Muscle of back (tissue), 11 donors: ENCODE results near the gene CETP. TPM values are rescaled to one million over a fixed set of nuclear protein-coding genes. Genes with fewer than 3 reads are reported as not detected.
"Not testable (repeated sequence)": the region's sequence is repeated elsewhere in the genome, so short reads cannot be mapped to it uniquely, and the experiment has no call there.

Source experiments
- DNase-seq, 3 donors: peaks; one replicate each; pipeline versions ENCODE4 v3.0.0 to v3.0.0-alpha.2; 2013
- polyA plus RNA-seq, 10 donors: library from polyadenylated mRNA; unstranded; fragments of 120-200 nt; gene quantifications; one replicate each; pipeline ENCODE4 v1.2.1, GENCODE V29; 2013; ENCODE audit not compliant: insufficient read length in 10 of 10

CETP gene
- polyA plus RNA-seq, 10 donors = 5.0 to 10.3 (median 6.9) TPM

GRCh38 chr16:56953006-56953405 lies 8.7 kb upstream of the CETP start:
- DNase-seq = no peak

GRCh38 chr16:56956076-56956475 lies 5.7 kb upstream of the CETP start:
- DNase-seq = no peak

GRCh38 chr16:56956756-56957155 lies 5.0 kb upstream of the CETP start:
- no peak for DNase-seq

GRCh38 chr16:56960681-56961281 lies 969 bp upstream of the CETP start:
- no peak for DNase-seq

GRCh38 chr16:56961386-56961785 lies 364 bp upstream of the CETP start:
- DNase-seq = no peak

GRCh38 chr16:56964243-56965148 lies 2.7 kb downstream of the CETP start:
- peak in 2 of 3 donors; percentile 71 to 78 for DNase-seq

- no peak for DNase-seq
Measured at GRCh38 chr16:56965149-56966092, 3.7 kb downstream of the CETP start.

GRCh38 chr16:56966093-56966475 lies 4.3 kb downstream of the CETP start:
- peak in 1 of 3 donors; percentile 75 for DNase-seq

GRCh38 chr16:56967733-56968132 lies 6.0 kb downstream of the CETP start:
- DNase-seq = no peak

- no peak for DNase-seq
Measured at GRCh38 chr16:56969769-56970168, 8.0 kb downstream of the CETP start.

- DNase-seq = no peak
Measured at GRCh38 chr16:56970934-56971767, 9.4 kb downstream of the CETP start.

GRCh38 chr16:56971768-56972043 lies 10.0 kb downstream of the CETP start:
- no peak for DNase-seq

- peak in 1 of 3 donors; percentile 53 for DNase-seq
Measured at GRCh38 chr16:56972403-56973293, 10.9 kb downstream of the CETP start.

- DNase-seq = no peak
Measured at GRCh38 chr16:56973294-56973689, 11.5 kb downstream of the CETP start.

- not testable (repeated sequence) for DNase-seq
Measured at GRCh38 chr16:56973899-56974298, 12.1 kb downstream of the CETP start.

GRCh38 chr16:56974549-56975300 lies 13.0 kb downstream of the CETP start:
- no peak for DNase-seq

- DNase-seq = no peak
Measured at GRCh38 chr16:56975714-56976113, 14.0 kb downstream of the CETP start.

GRCh38 chr16:56977216-56977615 lies 15.5 kb downstream of the CETP start:
- no peak for DNase-seq

GRCh38 chr16:56977823-56978430 lies 16.2 kb downstream of the CETP start:
- DNase-seq = no peak
